ENCODE data around the gene PTPRT. TPM values are rescaled to one million over a fixed set of nuclear protein-coding genes. Genes with fewer than 3 reads are reported as not detected.

The PTPRT gene
- total RNA-seq, 1 donor from 2014 or later = not detected

GRCh38 chr20:42742926-42743325, 446.8 kb downstream of the PTPRT start:
- DNase-seq (ENCODE audit: extremely low read depth, low read depth, low spot score) = no peak

GRCh38 chr20:42741906-42742305, 447.8 kb downstream of the PTPRT start:
- DNase-seq (ENCODE audit: extremely low read depth, low read depth, low spot score) = no peak

GRCh38 chr20:42740226-42740870, 449.4 kb downstream of the PTPRT start:
- no peak for DNase-seq (ENCODE audit: extremely low read depth, low read depth, low spot score)

- no peak for DNase-seq (ENCODE audit: extremely low read depth, low read depth, low spot score)
Measured at GRCh38 chr20:42739683-42740082, 450.0 kb downstream of the PTPRT start.

GRCh38 chr20:42735539-42735938, 454.2 kb downstream of the PTPRT start:
- no peak for DNase-seq (ENCODE audit: extremely low read depth, low read depth, low spot score)

GRCh38 chr20:42734660-42735368, 454.9 kb downstream of the PTPRT start:
- no peak for DNase-seq (ENCODE audit: extremely low read depth, low read depth, low spot score)

GRCh38 chr20:42721923-42722322, 467.8 kb downstream of the PTPRT start:
- DNase-seq (ENCODE audit: extremely low read depth, low read depth, low spot score) = no peak

- no peak for DNase-seq (ENCODE audit: extremely low read depth, low read depth, low spot score)
Measured at GRCh38 chr20:42714298-42715141, 475.2 kb downstream of the PTPRT start.

GRCh38 chr20:42708266-42708665, 481.4 kb downstream of the PTPRT start:
- no peak for DNase-seq (ENCODE audit: extremely low read depth, low read depth, low spot score)

- DNase-seq (ENCODE audit: extremely low read depth, low read depth, low spot score) = no peak
Measured at GRCh38 chr20:42706759-42707158, 482.9 kb downstream of the PTPRT start.

- DNase-seq (ENCODE audit: extremely low read depth, low read depth, low spot score) = no peak
Measured at GRCh38 chr20:42705550-42705949, 484.2 kb downstream of the PTPRT start.

- DNase-seq (ENCODE audit: extremely low read depth, low read depth, low spot score) = no peak
Measured at GRCh38 chr20:42703744-42704143, 486.0 kb downstream of the PTPRT start.

GRCh38 chr20:42701948-42702347, 487.8 kb downstream of the PTPRT start:
- no peak for DNase-seq (ENCODE audit: extremely low read depth, low read depth, low spot score)

- DNase-seq (ENCODE audit: extremely low read depth, low read depth, low spot score) = no peak
Measured at GRCh38 chr20:42700372-42700771, 489.3 kb downstream of the PTPRT start.

GRCh38 chr20:42697962-42698361, 491.7 kb downstream of the PTPRT start:
- DNase-seq (ENCODE audit: extremely low read depth, low read depth, low spot score) = no peak

- DNase-seq (ENCODE audit: extremely low read depth, low read depth, low spot score) = no peak
Measured at GRCh38 chr20:42690842-42691437, 498.8 kb downstream of the PTPRT start.

- DNase-seq (ENCODE audit: extremely low read depth, low read depth, low spot score) = no peak
Measured at GRCh38 chr20:42688576-42688975, 501.1 kb downstream of the PTPRT start.

- no peak for DNase-seq (ENCODE audit: extremely low read depth, low read depth, low spot score)
Measured at GRCh38 chr20:42686057-42686456, 503.6 kb downstream of the PTPRT start.

- DNase-seq (ENCODE audit: extremely low read depth, low read depth, low spot score) = no peak
Measured at GRCh38 chr20:42678895-42679294, 510.8 kb downstream of the PTPRT start.

- no peak for DNase-seq (ENCODE audit: extremely low read depth, low read depth, low spot score)
Measured at GRCh38 chr20:42656130-42656529, 533.6 kb downstream of the PTPRT start.

- no peak for DNase-seq (ENCODE audit: extremely low read depth, low read depth, low spot score)
Measured at GRCh38 chr20:42652266-42652665, 537.4 kb downstream of the PTPRT start.

Measured in glomerular endothelial cell (primary cell).